Amygdala (tissue), 56 donors: ENCODE measurements around the gene MVP.

Source experiments
- DNase-seq, 56 donors: peaks; one replicate each; lab custom pipeline; 2025; lab: John Stamatoyannopoulos, UW

Gene MVP

DNA sequence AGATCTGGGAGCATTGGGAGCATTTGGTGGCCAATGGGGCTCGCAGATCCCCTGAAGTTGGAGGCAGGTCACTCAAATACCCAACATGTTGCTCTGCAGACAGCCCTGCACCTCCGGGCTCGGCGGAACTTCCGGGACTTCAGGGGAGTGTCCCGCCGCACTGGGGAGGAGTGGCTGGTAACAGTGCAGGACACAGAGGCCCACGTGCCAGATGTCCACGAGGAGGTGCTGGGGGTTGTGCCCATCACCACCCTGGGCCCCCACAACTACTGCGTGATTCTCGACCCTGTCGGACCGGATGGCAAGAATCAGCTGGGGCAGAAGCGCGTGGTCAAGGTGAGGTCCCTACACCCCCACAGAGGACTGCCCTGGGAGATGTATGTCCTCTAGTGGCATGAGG is 16.4 kb downstream of the MVP start:
- DNase-seq: no peak

DNA sequence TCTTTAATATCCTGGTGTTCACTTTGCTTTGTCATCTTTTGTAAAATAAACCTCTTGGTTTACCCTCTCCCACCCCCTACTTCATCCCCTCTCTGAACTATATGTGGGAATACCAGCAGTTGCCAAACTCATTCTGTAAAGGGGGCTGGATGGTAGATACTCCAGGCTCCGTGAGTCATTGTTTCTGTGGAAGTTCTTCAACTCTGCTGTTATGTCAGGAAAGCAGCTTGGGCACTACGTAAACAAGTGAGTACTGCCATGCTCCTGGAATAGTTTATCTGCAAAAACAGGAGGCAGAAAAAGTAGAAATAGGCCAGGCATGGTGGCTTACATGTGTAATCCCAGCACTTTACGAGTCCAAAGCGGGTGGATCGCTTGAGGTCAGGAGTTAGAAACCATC is 17.6 kb downstream of the MVP start:
- no peak for DNase-seq

DNA sequence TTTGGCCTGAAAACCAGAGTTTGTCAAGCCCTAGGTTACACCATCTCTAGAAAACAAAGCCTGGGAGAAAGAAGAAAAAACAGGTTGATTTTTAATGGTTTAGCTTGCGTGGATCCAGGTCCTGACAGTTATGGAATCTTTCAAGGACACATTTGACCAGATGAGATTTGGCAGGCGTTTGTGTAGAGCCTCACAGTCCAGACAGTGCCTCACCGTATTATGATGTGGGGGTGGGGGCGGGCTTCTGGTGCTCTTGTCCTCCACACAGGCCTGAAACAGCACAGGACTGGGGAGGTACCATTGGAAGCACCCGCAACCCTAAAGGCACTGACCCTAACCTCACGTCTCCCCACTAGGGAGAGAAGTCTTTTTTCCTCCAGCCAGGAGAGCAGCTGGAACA is 19.6 kb downstream of the MVP start:
- DNase-seq: no peak

DNA sequence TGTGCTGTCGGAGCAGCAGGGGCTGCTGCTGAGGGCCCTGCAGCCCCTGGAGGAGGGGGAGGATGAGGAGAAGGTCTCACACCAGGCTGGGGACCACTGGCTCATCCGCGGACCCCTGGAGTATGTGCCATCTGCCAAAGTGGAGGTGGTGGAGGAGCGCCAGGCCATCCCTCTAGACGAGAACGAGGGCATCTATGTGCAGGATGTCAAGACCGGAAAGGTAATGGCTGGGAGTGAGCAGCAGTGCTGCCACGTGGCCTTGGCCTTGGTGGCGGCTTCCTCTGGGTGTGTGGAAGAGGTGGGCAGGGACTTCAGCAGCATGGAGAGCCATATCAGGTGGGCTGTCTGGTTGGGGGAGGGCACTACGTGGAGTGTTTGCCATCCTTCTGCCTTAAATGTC is 20.0 kb downstream of the MVP start:
- DNase-seq: no peak

DNA sequence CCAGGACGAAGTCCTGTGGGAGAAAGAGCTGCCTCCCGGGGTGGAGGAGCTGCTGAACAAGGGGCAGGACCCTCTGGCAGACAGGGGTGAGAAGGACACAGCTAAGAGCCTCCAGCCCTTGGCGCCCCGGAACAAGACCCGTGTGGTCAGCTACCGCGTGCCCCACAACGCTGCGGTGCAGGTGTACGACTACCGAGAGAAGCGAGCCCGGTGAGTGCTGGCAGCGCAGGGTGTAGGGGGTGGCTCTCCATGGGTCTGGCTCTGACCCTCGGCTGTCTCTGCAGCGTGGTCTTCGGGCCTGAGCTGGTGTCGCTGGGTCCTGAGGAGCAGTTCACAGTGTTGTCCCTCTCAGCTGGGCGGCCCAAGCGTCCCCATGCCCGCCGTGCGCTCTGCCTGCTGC is 21.4 kb downstream of the MVP start:
- DNase-seq: no peak

DNA sequence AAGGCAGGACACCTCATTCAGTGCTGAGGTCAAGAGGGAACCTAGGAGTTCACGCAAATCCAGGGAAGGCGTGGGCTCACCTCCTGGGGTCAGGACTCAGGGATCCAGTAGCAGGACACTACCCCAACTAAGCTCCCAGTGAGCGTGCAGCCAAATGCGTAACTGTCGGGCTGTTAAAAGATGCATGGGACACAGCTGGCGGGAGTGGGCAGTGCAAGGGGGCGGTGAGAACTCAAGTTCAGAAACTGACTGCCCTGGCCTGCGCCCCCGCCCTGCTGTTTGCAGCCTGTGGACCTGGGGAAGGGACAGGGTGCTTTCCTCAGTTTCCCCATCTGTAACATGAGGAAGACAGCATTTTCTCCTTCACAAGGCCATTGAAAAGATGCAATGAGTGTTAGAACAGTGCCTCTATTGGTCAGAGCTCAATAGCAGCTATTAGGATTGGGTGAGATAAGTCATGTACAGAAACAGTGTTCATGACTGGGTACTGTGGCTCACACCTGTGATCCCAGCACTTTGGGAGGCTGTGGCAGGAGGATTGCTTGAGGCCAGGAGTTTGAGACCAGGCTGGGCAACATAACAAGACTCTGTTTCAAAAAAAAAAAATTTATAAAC is 22.6 kb downstream of the MVP start:
- DNase-seq: no peak

DNA sequence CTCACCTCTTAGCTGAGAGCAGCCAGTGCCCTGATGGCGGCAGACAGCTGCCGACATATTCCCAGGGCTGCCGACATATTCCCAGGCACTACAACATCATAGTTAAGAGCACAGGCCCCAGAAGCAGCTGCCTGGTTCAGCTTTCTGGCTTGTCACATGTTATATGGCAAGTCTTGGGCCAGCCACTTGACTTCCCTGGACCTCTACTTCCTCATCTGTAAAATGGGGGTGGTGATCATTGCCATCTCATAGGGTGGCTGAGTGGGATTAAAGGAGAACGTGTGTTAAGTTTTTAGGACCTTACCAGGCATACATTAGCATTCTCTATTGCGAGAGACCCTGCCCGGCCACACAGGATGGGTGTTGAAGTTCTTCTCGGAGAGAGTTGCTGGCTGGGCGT is 23.7 kb downstream of the MVP start:
- DNase-seq: no peak

DNA sequence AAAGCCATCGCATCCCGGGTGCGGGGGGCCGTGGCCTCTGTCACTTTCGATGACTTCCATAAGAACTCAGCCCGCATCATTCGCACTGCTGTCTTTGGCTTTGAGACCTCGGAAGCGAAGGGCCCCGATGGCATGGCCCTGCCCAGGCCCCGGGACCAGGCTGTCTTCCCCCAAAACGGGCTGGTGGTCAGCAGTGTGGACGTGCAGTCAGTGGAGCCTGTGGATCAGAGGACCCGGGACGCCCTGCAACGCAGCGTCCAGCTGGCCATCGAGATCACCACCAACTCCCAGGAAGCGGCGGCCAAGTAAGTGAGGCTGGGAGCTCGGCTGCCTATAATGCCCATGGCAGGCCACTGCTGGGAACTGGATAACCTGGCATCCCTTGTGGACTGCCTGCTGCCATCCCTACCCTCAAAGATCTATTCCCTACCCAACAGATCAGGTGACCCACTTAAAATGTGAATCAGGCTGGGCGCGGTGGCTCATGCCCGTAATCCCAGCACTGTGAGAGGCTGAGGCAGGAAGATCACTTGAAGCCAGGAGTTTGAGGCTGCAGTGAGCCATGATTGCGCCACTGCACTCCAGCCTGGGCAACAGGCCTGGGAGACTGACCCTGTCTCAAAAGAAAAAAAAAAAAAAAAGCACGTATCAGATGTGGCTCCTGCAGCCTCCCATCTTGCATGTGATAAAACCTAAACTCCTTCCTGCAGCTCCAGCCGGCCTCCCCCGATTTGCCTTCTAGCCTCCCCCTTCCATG is 24.5 kb downstream of the MVP start:
- no peak for DNase-seq

DNA sequence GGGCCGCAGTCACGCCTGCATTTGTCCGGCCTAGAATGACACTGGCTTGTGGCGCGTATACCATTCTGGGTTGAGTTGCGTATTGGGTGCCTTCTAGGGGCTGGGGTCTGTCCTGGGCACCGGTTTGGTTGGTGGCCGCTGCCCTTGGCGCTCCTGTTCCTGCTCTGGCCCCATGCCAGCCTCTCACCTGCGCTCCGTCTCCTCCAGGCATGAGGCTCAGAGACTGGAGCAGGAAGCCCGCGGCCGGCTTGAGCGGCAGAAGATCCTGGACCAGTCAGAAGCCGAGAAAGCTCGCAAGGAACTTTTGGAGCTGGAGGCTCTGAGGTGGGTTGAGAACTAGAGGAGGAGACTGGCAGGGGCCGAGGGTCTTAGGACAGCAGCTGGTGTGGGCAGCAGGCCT is 25.4 kb downstream of the MVP start:
- no peak for DNase-seq

DNA sequence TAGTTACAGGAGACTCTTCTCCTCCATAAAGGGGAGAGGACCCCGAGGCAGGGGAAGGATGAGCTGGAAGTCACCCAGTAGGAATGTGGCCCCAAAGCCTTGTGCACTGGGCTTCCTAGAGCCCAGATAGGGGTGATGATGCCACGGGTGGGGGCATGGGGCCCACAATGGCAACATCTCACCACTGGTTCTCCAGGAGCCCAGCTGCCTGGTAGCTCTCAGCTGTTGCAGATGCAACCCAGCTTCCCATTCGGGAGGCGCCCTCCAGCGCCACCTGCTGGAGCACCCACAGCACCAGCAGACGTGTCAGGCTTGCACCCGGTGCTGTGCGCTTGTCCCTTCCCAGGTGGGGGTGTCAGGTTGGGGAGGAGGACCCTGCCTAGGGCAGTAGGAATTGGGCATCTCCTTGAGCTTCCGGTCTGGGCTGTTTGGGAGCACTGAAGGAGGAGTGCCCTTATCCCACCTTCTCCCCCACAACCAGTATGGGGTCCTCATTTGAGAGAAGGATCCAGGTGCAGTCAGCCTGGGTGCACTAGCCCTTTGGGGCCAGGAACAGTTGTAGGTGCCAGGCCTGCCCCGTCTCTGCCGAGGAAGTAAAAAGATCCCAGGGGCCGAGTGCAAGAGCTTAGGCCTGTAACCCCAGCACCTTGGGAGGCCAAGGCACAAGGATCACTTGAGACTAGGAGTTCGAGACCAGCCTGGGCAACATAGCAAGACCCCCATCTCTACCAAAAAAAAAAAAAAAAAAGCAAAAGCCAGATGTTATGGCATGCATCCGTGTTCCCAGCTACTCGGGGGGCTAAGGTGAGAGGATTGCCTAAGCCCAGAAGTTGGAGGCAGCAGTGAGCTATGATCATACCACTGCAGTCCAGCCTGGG is 28.4 kb downstream of the MVP start:
- peak in 42 of 56 donors; percentile 8 to 81 (median 44) for DNase-seq

DNA sequence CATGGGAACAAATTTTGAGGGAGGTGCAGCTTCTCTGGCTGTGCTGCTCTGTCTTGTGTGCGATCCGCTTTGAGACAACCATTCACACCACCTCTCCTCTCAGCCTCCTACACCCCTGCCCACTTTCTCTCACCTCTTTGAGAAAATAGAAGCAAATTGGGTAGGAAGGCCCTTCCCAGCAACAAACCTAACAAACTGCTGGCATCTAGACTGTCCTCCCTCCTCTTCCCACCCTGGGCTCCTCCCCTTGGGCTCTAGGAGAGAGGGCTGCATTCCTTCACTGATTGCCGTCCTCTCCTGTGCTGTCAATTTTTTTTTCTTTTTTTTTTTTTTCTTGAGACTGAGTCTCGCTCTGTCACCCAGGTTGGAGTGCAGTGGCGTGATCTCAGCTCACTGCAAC is 29.2 kb downstream of the MVP start:
- peak in 16 of 56 donors; percentile 4 to 79 (median 22) for DNase-seq

DNA sequence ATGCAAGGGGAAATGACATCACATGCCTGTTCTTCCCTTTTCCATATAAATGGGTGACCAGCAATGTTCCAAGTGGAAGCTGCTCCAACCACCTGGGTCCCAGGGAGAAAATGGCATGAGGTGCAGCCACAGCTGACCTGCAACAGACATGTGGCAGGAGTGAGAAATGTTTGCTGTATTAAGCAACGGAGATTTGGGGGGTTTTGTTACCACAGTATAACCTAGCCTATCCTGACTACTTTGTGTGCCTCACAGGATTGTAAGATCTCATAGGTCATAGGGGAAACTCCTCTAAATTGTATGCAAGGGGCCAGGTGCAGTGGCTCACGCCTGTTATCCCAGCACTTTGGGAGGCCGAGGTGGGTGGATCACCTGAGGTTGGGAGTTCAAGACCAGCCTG is 30.7 kb downstream of the MVP start:
- DNase-seq: no peak

DNA sequence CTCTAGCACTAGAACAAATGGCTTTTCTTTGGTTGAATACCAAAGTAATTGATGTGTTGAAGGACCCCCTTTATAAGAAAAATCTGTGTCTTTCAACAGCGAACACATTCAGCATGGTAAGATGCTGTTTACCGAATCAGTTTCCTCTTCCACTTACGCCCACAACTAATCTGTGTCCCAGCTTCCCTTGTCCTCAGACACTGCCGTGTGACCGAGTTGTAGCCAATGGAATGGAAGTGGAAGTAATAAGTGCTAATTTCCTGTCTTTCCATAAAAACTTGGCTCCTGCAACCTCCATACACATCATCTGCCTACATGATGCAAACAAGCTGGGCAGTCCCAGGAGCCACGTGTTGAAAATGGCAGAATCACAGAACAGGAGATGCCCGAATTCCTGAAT is 32.4 kb downstream of the MVP start:
- DNase-seq: peak in 24 of 56 donors; percentile 7 to 58 (median 30)

DNA sequence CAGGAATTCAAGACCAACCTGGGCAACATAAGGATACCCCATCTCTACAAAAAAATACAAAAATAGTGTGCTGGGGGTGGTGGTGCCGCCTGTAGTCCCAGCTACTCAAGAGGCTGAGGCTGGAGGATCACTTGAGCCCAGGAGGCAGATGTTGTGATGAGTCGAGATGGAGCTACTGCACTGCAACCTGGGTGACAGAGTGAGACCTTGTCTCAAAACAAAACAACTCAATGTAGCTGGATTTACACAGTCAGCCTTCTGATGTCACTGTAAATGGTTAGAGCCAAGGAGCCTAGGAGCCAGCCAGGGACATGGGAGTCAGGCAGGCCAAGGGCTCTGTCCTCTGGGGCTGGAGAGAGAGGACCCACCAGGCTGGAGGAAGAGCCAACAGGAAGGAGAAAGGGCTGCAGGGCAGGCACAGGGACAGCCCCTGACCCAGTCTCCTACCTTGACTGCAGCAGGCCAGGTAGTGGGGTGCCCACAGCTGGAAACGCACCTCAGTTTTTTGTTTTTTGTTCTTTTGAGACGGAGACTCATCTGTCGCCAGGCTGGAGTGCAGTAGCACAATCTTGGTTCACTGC is 34.3 kb downstream of the MVP start:
- no peak for DNase-seq

DNA sequence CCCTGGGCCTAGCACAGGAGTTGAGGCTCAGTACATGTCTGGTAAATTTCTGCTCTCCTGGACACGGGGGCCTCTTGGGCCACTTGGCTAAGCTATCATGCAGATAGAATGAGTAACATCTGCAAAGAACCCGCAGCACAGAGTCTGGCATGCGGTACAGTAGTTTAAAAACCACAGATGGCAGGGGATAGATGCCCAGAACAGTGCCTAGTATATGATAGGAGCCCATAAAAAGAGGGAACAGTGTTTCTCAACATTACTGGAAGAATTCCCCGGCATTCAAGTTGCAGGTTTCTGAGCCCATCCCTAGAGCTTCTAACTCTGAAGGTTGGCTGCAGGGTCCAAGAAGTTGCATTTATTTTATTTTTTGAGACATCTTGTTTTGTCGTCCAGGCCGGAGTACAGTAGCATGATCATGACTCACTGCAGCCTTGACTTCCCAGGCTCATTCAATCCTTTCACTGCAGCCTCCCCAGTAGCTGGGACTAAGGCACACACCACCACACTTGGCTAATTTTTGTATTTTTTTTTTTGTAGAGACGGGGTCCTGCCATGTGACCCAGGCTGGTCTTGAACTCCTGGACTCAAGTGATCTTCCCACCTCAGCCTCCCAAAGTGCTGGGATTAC is 37.0 kb downstream of the MVP start:
- DNase-seq: no peak

DNA sequence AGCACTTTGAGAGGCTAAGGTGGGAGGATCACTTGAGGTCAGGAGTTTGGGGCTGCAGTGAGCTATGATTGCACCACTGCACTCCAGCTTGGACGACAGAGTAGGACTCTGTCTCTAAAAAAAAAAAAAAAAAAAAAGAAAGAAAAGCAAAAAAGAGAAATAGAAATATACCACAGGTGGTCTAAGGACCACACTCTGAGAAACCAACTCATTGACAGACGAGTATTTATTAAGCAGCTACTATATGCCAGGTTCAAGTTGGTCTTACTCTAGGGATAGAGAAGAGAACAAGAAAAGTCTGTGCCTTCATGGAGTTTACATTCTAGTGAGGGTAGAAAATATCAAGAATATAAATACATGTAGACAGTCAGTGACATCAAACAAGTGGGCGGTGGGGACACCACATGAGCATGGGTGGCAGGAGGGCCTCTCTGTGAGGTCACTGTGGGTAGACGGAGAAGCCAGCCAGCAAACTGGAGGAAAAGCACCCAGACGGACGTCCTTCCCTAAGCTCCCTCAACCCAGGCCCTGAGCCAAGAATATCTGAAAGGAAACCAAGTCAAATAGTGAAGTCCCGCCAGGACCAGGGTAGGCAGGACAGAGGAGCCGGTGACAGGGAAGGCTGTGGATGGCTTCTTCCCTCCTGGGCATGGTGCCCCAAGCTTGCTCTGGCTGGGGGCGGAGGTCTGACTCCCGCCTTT is 38.0 kb downstream of the MVP start:
- DNase-seq: peak in 4 of 56 donors; percentile 19 to 41 (median 28)

DNA sequence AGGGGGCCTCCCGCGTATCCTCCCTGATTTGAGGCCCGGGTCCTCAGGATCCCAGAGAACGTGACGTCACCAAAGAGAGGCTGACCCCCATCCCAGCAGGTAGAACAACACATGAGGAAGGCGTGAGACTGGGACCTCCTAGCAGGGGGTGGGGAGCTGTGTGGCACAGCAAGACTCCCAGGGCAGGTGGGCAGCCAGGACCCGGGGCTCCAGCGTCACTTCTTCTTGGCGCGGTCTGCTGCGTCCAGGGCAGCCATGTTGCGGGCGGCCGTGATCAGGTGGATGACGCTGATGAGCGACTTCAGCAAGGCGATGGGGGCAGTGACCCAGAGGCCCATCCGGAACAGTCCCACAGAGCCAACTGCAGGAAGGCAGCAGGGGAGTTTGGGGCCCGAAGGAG is 38.7 kb downstream of the MVP start:
- DNase-seq: no peak

DNA sequence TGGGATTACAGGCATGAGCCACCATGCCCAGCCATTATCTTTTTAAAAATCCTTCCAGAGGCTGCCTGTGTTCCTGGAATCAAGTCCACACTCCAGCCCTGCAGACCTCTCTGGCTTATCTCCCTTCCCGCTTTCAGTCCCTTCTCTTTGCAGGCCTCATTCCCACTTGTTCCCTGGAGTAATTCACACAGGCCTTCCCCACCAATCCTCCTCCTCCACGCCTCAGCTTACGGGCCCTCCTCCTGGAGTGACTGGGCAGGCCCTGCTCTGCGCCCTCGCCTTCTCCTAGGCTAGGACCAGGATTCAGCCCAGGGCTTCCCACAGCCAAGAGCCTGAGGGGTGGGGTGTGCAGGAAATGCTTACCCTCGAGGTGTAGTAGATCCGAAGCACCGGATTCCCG is 40.0 kb downstream of the MVP start:
- no peak for DNase-seq

DNA sequence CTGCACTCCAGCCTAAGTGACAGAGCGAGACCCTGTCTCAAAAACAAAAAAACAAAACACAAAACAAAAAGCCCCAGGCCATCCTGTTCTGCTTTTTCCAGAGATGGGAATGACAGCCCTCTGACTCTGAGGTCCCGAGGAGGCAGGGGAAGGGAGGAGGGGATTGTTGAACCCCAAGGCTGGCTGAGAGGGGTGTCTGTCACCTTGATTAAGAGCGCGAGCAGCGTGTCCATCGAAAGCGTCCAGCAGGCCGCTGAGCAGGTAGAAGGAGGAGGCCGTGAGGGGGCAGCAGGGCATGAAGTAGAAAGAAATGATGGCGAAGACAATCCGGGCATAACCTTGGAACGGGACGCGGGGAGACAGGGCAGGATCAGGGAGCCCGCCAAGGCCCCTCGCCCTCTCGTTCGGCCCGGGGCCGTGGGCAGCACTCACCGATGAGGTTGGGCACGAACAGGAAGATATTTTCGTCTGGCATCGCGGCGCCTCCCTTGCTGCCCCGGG is 42.2 kb downstream of the MVP start:
- peak in 14 of 56 donors; percentile 4 to 60 (median 32) for DNase-seq
